ENCODE measurements around the gene RPEL1.
"Not testable (repeated sequence)": the region's sequence is repeated elsewhere in the genome, so short reads cannot be mapped to it uniquely, and the experiment has no call there.

The RPEL1 gene

GRCh38 chr10:103202319-103202718, 43.4 kb upstream of the RPEL1 start:
- CTCF ChIA-PET: no interaction called here
- POLR2A ChIA-PET: no interaction called here
- DNase-seq (ENCODE audit: low read depth, low spot score): no peak
- no peak overlapping the region for H3K4me3 ChIP-seq (ENCODE audit: low read depth, low read length)
- TF ChIP-seq, protein P1, sequence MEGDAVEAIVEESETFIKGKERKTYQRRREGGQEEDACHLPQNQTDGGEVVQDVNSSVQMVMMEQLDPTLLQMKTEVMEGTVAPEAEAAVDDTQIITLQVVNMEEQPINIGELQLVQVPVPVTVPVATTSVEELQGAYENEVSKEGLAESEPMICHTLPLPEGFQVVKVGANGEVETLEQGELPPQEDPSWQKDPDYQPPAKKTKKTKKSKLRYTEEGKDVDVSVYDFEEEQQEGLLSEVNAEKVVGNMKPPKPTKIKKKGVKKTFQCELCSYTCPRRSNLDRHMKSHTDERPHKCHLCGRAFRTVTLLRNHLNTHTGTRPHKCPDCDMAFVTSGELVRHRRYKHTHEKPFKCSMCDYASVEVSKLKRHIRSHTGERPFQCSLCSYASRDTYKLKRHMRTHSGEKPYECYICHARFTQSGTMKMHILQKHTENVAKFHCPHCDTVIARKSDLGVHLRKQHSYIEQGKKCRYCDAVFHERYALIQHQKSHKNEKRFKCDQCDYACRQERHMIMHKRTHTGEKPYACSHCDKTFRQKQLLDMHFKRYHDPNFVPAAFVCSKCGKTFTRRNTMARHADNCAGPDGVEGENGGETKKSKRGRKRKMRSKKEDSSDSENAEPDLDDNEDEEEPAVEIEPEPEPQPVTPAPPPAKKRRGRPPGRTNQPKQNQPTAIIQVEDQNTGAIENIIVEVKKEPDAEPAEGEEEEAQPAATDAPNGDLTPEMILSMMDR (IDR thresholded peaks at IDR 0.05; ENCODE audit: insufficient read depth, low read length, missing control alignments): no peak

GRCh38 chr10:103203466-103203865, 42.2 kb upstream of the RPEL1 start:
- no peak overlapping the region for H3K4me3 ChIP-seq (ENCODE audit: low read depth, low read length)
- CTCF ChIA-PET: interaction anchor here (0.9 to 1.1 kb wide), 3 partner anchors 10 to 36 kb away, joined by 3 to 4 read pairs (median 3); no protein-coding TSS in a partner anchor
- POLR2A ChIA-PET: interaction anchor here (1.4 kb wide), 1 partner anchor 11 kb away, joined by 4 read pairs; the partner anchor contains the start of gene NT5C2
- DNase-seq (ENCODE audit: low read depth, low spot score): no peak
- TF ChIP-seq, protein P1 (IDR thresholded peaks at IDR 0.05; ENCODE audit: insufficient read depth, low read length, missing control alignments): no peak

GRCh38 chr10:103204353-103205255, 41.1 kb upstream of the RPEL1 start:
- TF ChIP-seq, protein P1 (IDR thresholded peaks at IDR 0.05; ENCODE audit: insufficient read depth, low read length, missing control alignments): no peak
- POLR2A ChIA-PET: interaction anchor here (1.4 kb wide), 1 partner anchor 12 kb away, joined by 4 read pairs; the partner anchor contains the start of gene NT5C2
- H3K4me3 ChIP-seq (ENCODE audit: low read depth, low read length): no peak overlapping the region
- CTCF ChIA-PET: interaction anchor here (1.1 kb wide), 2 partner anchors 13 to 35 kb away, joined by 3 to 4 read pairs; no protein-coding TSS in a partner anchor
- DNase-seq (ENCODE audit: low read depth, low spot score): no peak

GRCh38 chr10:103205401-103205800, 40.3 kb upstream of the RPEL1 start:
- H3K4me3 ChIP-seq (ENCODE audit: low read depth, low read length); DNase-seq (ENCODE audit: low read depth, low spot score); POLR2A ChIA-PET; CTCF ChIA-PET: not testable (repeated sequence)

DNA sequence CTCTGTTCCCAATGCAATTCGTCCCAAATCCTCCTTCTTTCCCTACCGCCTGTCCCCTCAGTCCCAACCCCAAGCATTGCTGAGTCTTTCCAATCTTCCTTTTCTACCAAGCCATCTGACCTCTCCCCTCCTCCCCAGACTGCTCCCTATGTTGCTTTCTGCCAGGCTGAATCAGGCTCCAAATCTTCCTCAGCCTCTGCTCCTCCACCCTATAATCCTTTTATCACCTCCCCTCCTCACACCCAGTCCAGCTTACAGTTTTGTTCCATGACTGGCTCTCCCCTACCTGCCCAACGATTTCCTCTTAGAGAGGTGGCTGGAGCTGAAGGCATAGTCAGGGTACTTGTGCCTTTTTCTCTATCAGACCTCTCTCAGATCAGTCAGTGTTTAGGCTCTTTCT, 39.0 kb upstream of the RPEL1 start:
- DNase-seq (ENCODE audit: low read depth, low spot score); POLR2A ChIA-PET; H3K4me3 ChIP-seq (ENCODE audit: low read depth, low read length): not testable (repeated sequence)
- CTCF ChIA-PET: interaction anchor here (0.9 kb wide), 1 partner anchor 12 kb away, joined by 3 read pairs; no protein-coding TSS in a partner anchor

DNA sequence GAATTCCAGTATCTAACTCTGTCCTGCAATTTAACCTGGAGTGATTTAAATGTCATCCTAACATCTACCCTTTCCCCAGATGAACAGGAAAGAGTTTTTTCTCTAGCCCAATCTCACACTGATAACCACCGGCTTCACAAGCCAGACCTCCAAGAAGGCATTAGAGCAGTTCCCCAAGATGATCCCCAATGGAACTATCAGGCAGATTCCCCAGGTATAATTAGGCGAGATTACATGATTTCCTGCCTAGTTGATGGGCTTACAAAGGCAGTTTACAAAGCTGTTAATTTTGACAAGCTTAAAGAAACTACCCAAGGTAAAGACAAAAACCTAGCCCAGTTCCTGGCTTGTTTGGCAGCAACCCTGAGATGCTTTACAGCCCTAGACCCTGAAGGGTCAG, 38.5 kb upstream of the RPEL1 start:
- TF ChIP-seq, protein P1 (IDR thresholded peaks at IDR 0.05; ENCODE audit: insufficient read depth, low read length, missing control alignments): no peak
- no peak for DNase-seq (ENCODE audit: low read depth, low spot score)
- ChIA-PET POLR2A (no interaction called here), CTCF (interaction anchor here (0.9 kb wide), 1 partner anchor 13 kb away, joined by 3 read pairs; no protein-coding TSS in a partner anchor)
- no peak overlapping the region for H3K4me3 ChIP-seq (ENCODE audit: low read depth, low read length)

- not testable (repeated sequence) for DNase-seq (ENCODE audit: low read depth, low spot score); H3K4me3 ChIP-seq (ENCODE audit: low read depth, low read length)
- ChIA-PET POLR2A (interaction anchor here (0.6 kb wide), 1 partner anchor 503 kb away, joined by 3 read pairs; no protein-coding TSS in a partner anchor), CTCF (interaction anchor here (0.7 to 0.9 kb wide), 2 partner anchors 13 to 20 kb away, joined by 3 read pairs; no protein-coding TSS in a partner anchor)
Measured at GRCh38 chr10:103207643-103208042, 38.0 kb upstream of the RPEL1 start.

DNA sequence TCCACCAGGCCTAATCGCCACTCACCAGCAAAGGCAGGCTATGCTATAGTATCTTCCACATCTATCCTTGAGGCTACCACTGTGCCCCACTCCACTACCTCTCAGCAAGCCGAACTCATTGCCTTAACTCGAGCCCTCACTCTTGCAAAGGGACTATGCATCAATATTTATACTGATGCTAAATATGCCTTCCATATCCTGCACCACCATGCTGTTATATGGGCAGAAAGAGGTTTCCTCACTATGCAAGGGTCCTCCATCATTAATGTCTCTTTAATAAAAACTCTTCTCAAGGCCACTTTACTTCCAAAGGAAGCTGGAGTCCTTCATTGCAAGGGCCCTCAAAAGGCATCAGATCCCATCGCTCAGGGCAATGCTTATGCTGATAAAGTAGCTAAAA, 35.4 kb upstream of the RPEL1 start:
- DNase-seq (ENCODE audit: low read depth, low spot score); POLR2A ChIA-PET; H3K4me3 ChIP-seq (ENCODE audit: low read depth, low read length): not testable (repeated sequence)
- CTCF ChIA-PET: interaction anchor here (0.6 kb wide), 1 partner anchor 315 kb away, joined by 3 read pairs; no protein-coding TSS in a partner anchor
